Karpas-422 (cell line): ENCODE measurements around the gene EHF. TPM values are rescaled to one million over a fixed set of nuclear protein-coding genes. Genes with fewer than 3 reads are reported as not detected.

Source experiments
- DNase-seq: peaks from one replicate; pipeline ENCODE4 v3.0.0-alpha.2; 2015
- H2AFZ ChIP-seq: fragments of 200-600 bp; sonication (generic); 2 replicates; pipeline ENCODE4 v1.6.1; 2014; ENCODE audit warnings: antibody characterized with exemption, low read length, mixed read lengths
- H3K27ac ChIP-seq: fragments of 200-600 bp; sonication (generic); 2 replicates; pipeline ENCODE4 v1.5.1; 2014; ENCODE audit warnings: mild to moderate bottlenecking, low read length, moderate library complexity
- H3K27me3 ChIP-seq: fragments of 200-600 bp; sonication (generic); 2 replicates; pipeline ENCODE4 v1.6.1; 2014; ENCODE audit warnings: low read length, mixed read lengths
- H3K36me3 ChIP-seq: fragments of 200-600 bp; sonication (generic); 2 replicates; pipeline ENCODE4 v1.6.1; 2014; ENCODE audit warnings: low read length, mixed read lengths; ENCODE audit not compliant: insufficient read depth
- H3K4me1 ChIP-seq: fragments of 200-600 bp; sonication (generic); 2 replicates; pipeline ENCODE4 v1.6.1; 2014; ENCODE audit warnings: mild to moderate bottlenecking, low read length, mixed read lengths
- H3K4me2 ChIP-seq: fragments of 200-600 bp; sonication (generic); 2 replicates; pipeline ENCODE4 v1.6.1; 2014; ENCODE audit warnings: low read length, low read depth, mild to moderate bottlenecking; ENCODE audit not compliant: poor library complexity, severe bottlenecking
- H3K4me3 ChIP-seq: fragments of 200-600 bp; sonication (generic); 2 replicates; pipeline ENCODE4 v1.5.1; 2014; ENCODE audit warnings: mild to moderate bottlenecking, antibody characterized with exemption, low read length, mixed read lengths
- H3K79me2 ChIP-seq: fragments of 200-600 bp; sonication (generic); 2 replicates; pipeline ENCODE4 v1.6.1; 2014; ENCODE audit warnings: mild to moderate bottlenecking, low read length, mixed read lengths
- H3K9ac ChIP-seq: fragments of 200-600 bp; sonication (generic); 2 replicates; pipeline ENCODE4 v1.6.0; 2014; ENCODE audit warnings: low read length
- H3K9me2 ChIP-seq: fragments of 200-600 bp; sonication (generic), shearing (Covaris generic); replicated peaks from 2 replicates; pipeline ENCODE4 v1.6.0; 2014; ENCODE audit warnings: mild to moderate bottlenecking, low read length, moderate library complexity; ENCODE audit not compliant: insufficient read depth
- H3K9me3 ChIP-seq: fragments of 300-700, 200-600 bp; sonication (generic); 2 replicates; pipeline ENCODE4 v1.6.1; 2014; ENCODE audit warnings: low read length, mixed read lengths
- H4K20me1 ChIP-seq: fragments of 200-600 bp; sonication (generic); 2 replicates; pipeline ENCODE4 v1.6.1; 2014; ENCODE audit warnings: mild to moderate bottlenecking, antibody characterized with exemption, low read length, low read depth; ENCODE audit not compliant: insufficient read depth
- total RNA-seq: library from RNA; depleted of rRNA; stranded (reverse); fragments of >200 nt; shearing (Covaris generic); gene quantifications from 2 replicates; pipeline ENCODE4 v1.2.3, GENCODE V29; 2014; ENCODE audit warnings: low replicate concordance

EHF gene
- total RNA-seq, 1 experiment from 2014 or later = not detected

- Histone ChIP-seq H3K4me2 (no peak overlapping the region), H3K4me3 (no peak overlapping the region), H4K20me1 (no peaks in the 10 kb centered on the region), H3K36me3 (no peaks in the 10 kb centered on the region), H3K27me3 (no peaks in the 10 kb centered on the region), H3K9me2 (no peaks in the 10 kb centered on the region), H3K9me3 (no peaks in the 10 kb centered on the region), H3K79me2 (no peaks in the 10 kb centered on the region), H3K4me1 (no peaks in the 10 kb centered on the region), H2AFZ (no peak overlapping the region), H3K27ac (no peak overlapping the region), H3K9ac (no peak overlapping the region)
- no peak for DNase-seq
These were observed 7.3 kb upstream of the EHF start for GRCh38 chr11:34613552-34614056.

GRCh38 chr11:34614344-34615104, 6.4 kb upstream of the EHF start:
- Histone ChIP-seq H3K9me3 (no peaks in the 10 kb centered on the region), H3K4me2 (no peak overlapping the region), H3K9me2 (no peaks in the 10 kb centered on the region), H3K4me3 (no peak overlapping the region), H3K27ac (no peak overlapping the region), H2AFZ (no peak overlapping the region), H3K79me2 (no peaks in the 10 kb centered on the region), H3K9ac (no peak overlapping the region), H3K36me3 (no peaks in the 10 kb centered on the region), H4K20me1 (no peaks in the 10 kb centered on the region), H3K27me3 (no peaks in the 10 kb centered on the region), H3K4me1 (no peaks in the 10 kb centered on the region)
- no peak for DNase-seq

- DNase-seq = no peak
- H3K4me3 ChIP-seq = no peak overlapping the region
- no peak overlapping the region for H3K27ac ChIP-seq
- no peaks in the 10 kb centered on the region for H3K27me3 ChIP-seq
- no peaks in the 10 kb centered on the region for H3K4me1 ChIP-seq
- no peaks in the 10 kb centered on the region for H4K20me1 ChIP-seq
- no peaks in the 10 kb centered on the region for H3K9me3 ChIP-seq
- no peak overlapping the region for H3K4me2 ChIP-seq
- no peak overlapping the region for H2AFZ ChIP-seq
- H3K79me2 ChIP-seq = no peaks in the 10 kb centered on the region
- no peak overlapping the region for H3K9ac ChIP-seq
- H3K36me3 ChIP-seq = no peaks in the 10 kb centered on the region
- no peaks in the 10 kb centered on the region for H3K9me2 ChIP-seq
These were observed 4.8 kb upstream of the EHF start for GRCh38 chr11:34616086-34616485.

- H2AFZ ChIP-seq = no peak overlapping the region
- H4K20me1 ChIP-seq = no peaks in the 10 kb centered on the region
- no peak overlapping the region for H3K4me2 ChIP-seq
- H3K9me3 ChIP-seq = no peaks in the 10 kb centered on the region
- H3K9ac ChIP-seq = no peak overlapping the region
- no peaks in the 10 kb centered on the region for H3K27me3 ChIP-seq
- no peak overlapping the region for H3K27ac ChIP-seq
- no peaks in the 10 kb centered on the region for H3K36me3 ChIP-seq
- no peak overlapping the region for H3K4me3 ChIP-seq
- no peaks in the 10 kb centered on the region for H3K9me2 ChIP-seq
- no peak for DNase-seq
- H3K79me2 ChIP-seq = no peaks in the 10 kb centered on the region
- H3K4me1 ChIP-seq = no peaks in the 10 kb centered on the region
These were observed 3.9 kb upstream of the EHF start for GRCh38 chr11:34616830-34617504.

GRCh38 chr11:34618406-34618805, 2.5 kb upstream of the EHF start:
- no peak for DNase-seq
- no peak overlapping the region for H3K4me3 ChIP-seq
- no peaks in the 10 kb centered on the region for H3K4me1 ChIP-seq
- no peak overlapping the region for H3K9ac ChIP-seq
- no peaks in the 10 kb centered on the region for H4K20me1 ChIP-seq
- no peak overlapping the region for H3K27ac ChIP-seq
- H2AFZ ChIP-seq = no peak overlapping the region
- H3K36me3 ChIP-seq = no peaks in the 10 kb centered on the region
- H3K9me2 ChIP-seq = no peaks in the 10 kb centered on the region
- no peaks in the 10 kb centered on the region for H3K9me3 ChIP-seq
- H3K27me3 ChIP-seq = no peaks in the 10 kb centered on the region
- H3K4me2 ChIP-seq = no peak overlapping the region
- H3K79me2 ChIP-seq = no peaks in the 10 kb centered on the region

- Histone ChIP-seq H3K9me2 (no peaks in the 10 kb centered on the region), H3K4me3 (no peak overlapping the region), H3K27ac (no peak overlapping the region), H3K9ac (no peak overlapping the region), H3K9me3 (no peaks in the 10 kb centered on the region), H4K20me1 (no peaks in the 10 kb centered on the region), H3K27me3 (no peaks in the 10 kb centered on the region), H3K79me2 (no peaks in the 10 kb centered on the region), H3K4me2 (no peak overlapping the region), H3K4me1 (no peaks in the 10 kb centered on the region), H2AFZ (no peak overlapping the region), H3K36me3 (no peaks in the 10 kb centered on the region)
- DNase-seq = no peak
These were observed 1.8 kb upstream of the EHF start for GRCh38 chr11:34619062-34619516.

GRCh38 chr11:34620202-34620601, 691 bp upstream of the EHF start:
- Histone ChIP-seq H3K9me3 (no peaks in the 10 kb centered on the region), H3K4me3 (no peak overlapping the region), H2AFZ (no peak overlapping the region), H3K36me3 (no peaks in the 10 kb centered on the region), H3K9ac (no peak overlapping the region), H3K4me2 (no peak overlapping the region), H3K27ac (no peak overlapping the region), H3K79me2 (no peaks in the 10 kb centered on the region), H3K4me1 (no peaks in the 10 kb centered on the region), H3K9me2 (no peaks in the 10 kb centered on the region), H4K20me1 (no peaks in the 10 kb centered on the region), H3K27me3 (no peaks in the 10 kb centered on the region)
- no peak for DNase-seq

- H3K79me2 ChIP-seq = no peaks in the 10 kb centered on the region
- DNase-seq = no peak
- no peaks in the 10 kb centered on the region for H3K9me3 ChIP-seq
- H3K27me3 ChIP-seq = no peaks in the 10 kb centered on the region
- H3K36me3 ChIP-seq = no peaks in the 10 kb centered on the region
- H3K4me2 ChIP-seq = no peak overlapping the region
- H3K9me2 ChIP-seq = no peaks in the 10 kb centered on the region
- H3K9ac ChIP-seq = no peak overlapping the region
- no peak overlapping the region for H2AFZ ChIP-seq
- H4K20me1 ChIP-seq = no peaks in the 10 kb centered on the region
- H3K4me3 ChIP-seq = no peak overlapping the region
- no peaks in the 10 kb centered on the region for H3K4me1 ChIP-seq
- H3K27ac ChIP-seq = no peak overlapping the region
These were observed 983 bp downstream of the EHF start for GRCh38 chr11:34621876-34622275.
